ENCODE results near the gene CDH11.

The CDH11 gene

DNA sequence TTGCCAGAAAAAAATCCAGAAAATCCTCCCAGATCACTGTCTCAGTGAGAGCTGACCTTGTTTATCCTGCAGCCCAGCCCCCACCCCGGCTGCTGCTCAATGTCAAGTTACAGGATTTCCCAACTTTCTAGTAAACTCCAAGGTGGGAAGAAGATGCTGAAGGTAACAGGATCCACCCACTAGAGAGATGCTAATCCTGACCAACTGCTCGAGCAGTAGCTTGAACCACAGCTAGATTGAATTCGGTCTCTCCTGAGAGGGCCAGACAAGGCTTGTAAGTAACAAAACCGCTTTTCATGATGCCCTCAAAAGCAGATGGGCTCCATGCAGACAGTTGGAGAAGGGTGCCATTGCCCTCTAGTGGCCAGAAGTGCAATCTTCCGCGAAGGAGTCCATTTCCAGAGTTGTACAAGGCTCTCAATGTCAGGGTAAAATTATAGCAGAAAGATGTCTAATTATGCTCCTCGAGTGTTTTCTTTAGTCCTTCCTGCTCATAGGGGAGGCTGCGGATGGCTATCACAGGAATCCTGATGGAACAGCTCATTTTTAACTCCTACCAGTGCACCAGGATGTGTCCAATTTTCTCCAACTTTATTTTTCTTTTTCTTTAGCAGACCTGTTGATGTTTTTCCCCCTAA, 3.9 kb downstream of the CDH11 start:
- DNase-seq (ENCODE audit: low read depth in 3 of 3, low spot score in 1 of 3) = no peak

DNA sequence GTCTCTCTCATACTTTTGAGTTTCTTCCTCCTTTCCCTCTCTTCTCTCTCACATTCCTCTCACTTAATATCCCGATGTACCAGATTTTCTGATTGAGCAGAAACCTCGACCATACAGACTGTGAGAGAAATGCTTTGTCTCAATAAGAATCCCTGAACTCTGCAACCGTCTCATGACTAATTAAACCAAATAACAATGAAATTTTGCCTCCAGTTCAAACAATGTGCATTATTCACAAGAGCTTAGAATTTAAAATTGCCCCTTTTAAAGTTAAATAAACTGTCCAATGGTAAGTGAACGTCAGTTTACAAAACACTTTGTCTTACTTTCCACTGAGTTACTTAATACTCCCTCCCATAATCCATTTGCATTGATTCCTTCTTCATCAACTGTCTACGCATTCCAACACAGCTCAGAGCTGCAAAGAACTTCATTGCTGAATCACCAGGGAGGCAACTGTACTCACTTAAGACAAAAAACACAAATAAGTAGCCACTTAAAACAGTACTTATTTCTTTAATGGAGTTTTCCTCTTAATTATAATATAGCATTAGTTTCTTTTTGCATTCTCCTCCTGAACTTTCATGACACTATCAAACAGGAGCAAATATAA, 4.9 kb downstream of the CDH11 start:
- DNase-seq (ENCODE audit: low read depth in 3 of 3, low spot score in 1 of 3) = no peak

DNA sequence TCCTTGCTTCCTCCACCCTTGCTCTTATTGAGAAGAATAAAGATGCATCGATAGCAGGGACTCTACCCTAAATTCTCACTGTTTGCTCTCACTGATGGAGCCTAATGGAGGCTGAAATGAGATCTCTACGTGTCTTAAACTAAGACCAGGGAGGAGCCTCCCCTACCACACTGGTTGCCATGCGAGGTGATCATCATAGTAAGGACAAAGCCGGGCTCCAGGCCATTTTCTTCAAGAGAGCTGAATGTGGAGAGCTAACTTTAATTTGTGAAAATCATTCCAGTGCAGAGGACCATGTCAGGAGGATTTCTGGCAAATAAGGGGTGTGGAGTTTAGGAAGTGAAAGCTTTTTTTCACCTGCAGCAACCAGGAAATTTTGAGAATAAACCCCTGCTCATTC, 5.6 kb downstream of the CDH11 start:
- DNase-seq (ENCODE audit: low read depth in 3 of 3, low spot score in 1 of 3) = no peak

DNA sequence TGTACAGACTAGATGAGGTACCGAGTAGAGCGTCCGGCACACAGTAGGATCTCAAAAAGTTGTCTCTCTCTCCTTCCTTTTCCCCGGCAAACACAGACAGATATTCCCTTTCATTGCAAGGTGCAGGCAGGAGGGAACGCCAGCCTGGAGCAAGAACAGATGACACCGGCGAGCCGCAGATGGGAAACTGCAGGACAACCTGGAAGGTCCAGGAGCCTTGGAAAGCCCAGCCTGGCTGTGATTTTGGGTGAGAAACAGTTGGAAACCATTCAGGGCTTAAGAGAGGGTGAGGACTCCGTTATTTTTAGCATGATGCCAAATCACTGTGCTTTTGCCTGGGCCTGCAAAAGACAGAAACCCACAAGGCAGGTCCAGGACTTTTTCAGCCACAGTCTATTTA, 7.3 kb downstream of the CDH11 start:
- DNase-seq (ENCODE audit: low read depth in 3 of 3, low spot score in 1 of 3) = no peak

DNA sequence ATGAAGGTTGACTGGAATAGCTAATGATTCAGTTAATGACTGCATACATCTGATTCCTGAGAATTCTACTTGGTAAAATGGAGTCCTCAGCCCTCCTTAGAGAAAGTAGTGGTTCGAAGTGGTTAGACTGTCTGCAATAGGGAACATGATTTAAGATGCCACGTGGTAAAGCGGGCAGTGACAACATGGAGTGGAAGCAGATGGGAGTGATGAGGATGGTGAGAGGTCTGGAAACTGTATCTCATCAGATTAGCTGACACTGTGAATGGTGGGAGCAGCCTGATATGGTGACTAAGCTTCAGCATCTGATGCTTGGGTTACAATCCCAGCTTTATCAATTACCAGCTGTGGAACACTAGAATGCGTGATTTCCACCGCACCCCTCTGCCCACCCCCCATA, 8.4 kb downstream of the CDH11 start:
- DNase-seq (ENCODE audit: low read depth in 3 of 3, low spot score in 1 of 3) = no peak

DNA sequence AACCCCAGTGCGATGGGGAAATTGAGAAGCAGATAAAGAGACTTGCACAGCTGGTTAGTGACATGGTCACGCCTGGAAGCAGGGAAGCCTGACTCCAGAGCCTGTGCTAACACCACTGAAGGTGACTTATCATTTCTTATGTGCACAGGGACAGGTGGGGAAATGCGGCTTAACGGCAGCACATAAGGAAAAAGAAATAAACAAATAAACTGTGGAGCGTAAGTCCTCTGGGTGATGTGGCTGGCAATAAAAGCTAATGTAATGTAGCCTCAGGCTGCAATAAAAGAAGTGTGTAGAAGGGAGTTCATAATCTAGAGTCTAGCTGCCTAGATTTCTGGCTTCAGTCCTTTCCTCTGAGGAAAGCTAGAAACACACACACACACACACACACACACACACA, 10.6 kb downstream of the CDH11 start:
- no peak for DNase-seq (ENCODE audit: low read depth in 3 of 3, low spot score in 1 of 3)

DNA sequence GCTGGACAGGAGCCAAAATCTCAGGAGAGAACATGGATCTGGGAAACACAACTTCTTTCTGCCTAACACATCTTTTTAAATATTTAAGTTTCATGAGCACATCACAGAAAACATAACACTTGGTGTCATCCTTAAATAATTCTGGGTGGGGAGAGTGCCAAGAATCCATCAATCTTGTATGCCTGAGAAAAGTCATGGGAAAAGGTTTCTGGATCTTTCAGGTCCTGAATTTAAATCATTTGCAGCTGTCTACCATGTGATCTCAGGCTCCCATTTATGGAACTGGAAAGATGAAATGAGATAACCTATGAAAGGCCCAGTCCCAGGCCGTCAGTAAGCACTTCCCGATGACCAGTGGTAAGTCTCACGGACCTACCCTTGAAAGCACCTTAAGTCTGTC, 15.1 kb downstream of the CDH11 start:
- no peak for DNase-seq (ENCODE audit: low read depth in 3 of 3, low spot score in 1 of 3)

DNA sequence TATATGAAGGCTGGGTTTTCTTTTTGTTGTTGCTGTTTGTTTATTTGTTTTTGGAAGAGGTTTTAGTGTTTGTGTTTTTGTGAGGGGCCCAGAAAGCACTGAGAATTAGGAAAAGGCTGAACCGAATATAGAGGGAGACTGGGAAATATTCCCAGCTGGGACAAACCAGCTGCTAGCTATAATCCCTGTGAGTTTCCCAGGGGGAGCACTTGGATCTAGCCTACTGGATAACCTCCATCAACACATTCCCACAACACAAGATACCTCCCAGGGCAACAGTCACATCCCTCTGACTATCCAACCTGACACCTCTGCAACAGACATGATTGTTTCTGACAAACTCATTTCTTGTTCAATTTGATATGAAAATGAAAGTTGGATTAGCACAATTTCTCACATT, 16.7 kb downstream of the CDH11 start:
- no peak for DNase-seq (ENCODE audit: low read depth in 3 of 3, low spot score in 1 of 3)

DNA sequence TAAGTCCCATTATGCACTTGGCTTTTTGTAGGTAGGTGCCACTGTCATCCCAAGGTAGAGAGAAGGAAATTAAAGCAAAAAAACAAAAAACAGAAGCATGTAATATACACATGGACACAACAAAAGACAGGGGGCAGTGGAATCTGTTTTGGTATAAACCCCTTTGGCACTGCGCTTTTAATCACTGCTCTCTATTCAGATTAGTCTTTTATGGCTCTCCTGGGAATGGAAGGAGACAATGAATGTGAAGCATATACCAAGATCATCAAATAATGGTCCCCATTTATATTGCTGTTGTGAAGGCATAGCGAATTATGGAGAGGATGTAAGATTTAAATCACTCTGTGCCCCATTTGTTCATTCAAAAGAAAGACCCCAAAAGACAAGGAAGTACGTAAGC, 17.4 kb downstream of the CDH11 start:
- DNase-seq (ENCODE audit: low read depth in 3 of 3, low spot score in 1 of 3) = no peak

DNA sequence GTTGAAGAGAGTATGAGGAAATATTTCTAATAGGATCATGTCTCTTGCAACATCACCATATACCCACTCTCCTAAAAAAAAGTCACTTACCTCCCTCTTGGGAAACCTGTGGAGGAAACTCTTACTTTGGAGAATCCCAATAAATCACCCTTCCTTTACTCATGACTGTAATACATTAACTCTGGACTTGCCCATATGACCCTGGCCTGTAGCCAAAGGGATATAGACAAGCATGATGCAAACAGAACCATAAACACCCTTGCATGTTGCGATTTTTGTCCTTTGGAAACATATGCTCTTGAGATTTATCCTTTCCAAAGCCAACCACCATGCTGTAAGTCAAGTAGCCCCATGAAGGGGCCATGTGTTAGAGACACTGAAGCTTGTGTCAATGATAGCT, 19.5 kb downstream of the CDH11 start:
- DNase-seq (ENCODE audit: low read depth in 3 of 3, low spot score in 1 of 3) = no peak

DNA sequence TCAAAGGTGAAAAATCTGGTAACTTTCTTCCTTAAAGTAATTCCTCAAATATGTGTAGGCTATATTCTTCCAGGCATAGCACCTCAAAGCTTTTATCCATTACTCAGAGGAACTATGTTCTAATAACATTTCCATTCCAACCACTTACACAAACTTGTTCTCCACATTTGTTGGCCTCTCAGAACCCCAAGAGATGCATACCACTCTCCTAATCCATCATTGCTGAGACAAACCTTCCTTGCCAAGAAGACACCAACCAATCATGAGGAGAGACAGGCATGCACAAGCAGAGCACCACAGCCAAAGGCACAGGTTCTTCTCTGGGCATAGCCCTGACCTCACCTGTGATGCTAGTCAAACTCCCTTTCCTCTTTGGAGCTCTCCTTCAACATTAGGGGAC, 20.9 kb downstream of the CDH11 start:
- DNase-seq (ENCODE audit: low read depth in 3 of 3, low spot score in 1 of 3) = no peak

DNA sequence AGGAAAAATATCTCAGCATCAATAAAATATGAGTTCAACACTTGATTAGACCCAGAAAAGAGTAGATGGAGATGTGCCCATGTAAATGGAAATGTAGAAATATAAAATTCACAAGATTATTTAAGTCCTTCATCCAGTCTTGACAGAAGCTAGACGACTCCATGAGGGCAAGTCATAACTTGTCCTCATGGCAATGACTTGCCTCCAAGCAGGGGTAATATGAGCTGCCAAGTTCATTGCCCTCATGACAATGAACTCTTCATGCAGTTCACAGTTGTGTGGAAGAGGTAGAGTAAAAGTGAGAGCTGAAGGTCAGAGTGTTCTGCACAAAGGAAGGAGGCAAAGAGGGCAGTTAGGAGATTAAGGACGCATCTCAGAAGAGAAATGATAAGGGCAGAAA, 22.3 kb downstream of the CDH11 start:
- no peak for DNase-seq (ENCODE audit: low read depth in 3 of 3, low spot score in 1 of 3)

DNA sequence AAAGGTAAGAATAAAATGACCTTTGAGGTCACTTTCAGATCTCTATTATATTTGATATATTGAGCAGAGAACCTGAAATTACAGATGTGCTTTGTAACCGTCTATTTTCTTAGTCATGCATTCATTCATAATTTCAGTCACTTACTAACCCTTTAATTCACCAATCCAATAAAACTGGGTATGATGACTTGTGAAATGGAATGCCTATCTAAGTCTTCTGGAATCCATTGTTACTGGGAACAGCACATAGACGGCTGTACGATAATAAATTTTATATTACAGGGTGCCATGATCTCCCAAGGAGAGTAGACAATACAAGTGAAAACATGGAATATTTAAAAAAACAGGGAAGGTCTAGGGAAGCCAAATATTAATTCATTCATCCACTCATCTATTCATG, 22.9 kb downstream of the CDH11 start:
- no peak for DNase-seq (ENCODE audit: low read depth in 3 of 3, low spot score in 1 of 3)

DNA sequence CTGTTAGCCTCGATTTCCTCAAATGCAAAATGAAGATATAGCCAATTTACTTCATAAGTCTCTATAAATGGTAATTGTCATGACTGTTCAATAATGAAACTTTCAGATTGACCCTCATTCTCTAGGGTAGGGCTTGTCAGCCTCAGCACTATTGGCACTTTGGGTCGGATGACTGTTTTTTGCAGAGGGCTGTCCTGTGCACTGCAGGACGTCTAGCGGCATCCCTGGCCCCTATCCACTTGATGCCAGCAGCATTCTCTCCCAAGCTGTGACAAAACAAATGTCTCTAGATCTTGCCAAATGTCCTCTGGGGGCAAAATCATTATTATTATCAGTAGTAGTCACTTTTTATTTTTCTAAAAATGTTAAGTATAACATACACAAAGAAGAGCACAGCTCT, 24.6 kb downstream of the CDH11 start:
- no peak for DNase-seq (ENCODE audit: low read depth in 3 of 3, low spot score in 1 of 3)

DNA sequence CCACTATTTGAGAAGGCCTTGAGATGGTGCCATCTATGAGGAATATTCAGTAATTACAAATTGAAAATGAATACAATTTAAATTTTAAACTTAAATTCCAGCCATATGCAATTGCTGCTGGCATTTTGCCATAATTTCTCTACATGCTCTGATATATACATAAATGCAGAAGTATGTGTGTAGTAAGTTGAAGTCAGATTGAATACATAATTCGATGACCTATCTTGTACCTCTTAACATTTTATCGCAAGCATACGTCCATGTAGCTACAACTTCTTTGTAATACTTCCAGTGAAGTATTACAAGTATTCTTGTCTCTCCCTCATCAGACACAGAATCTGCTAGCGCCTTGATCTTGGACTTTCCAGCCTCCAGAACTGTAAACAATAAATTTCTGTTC, 26.0 kb downstream of the CDH11 start:
- DNase-seq (ENCODE audit: low read depth in 3 of 3, low spot score in 1 of 3) = no peak

DNA sequence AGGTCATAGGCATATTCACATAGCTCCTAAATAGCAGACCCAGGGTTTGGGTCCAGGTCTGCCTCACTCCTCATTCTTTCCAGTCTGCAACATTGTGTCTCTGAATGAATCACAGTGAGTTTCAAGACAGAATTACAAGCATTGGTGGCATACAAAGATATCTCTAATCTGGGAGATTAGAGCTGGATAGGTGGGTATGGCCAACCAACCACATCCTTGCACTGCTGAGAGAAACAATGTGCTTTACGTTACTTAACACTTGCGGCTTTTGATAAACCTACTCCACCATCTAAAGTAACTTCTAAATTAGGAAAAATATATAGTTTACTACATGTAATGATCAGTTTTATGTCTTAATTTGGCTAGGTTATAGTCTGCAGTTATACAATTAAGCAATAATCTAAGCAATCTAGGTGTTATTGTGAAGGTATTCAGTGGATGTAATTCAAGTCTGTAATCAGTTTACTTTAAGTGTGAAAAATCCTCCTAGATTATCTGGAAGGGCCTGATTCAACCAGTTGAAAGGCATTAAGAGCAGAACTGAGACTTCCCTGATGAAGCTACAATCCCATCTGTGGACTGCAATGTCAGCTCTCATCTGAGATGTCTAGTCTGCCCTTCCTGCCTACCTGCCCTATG, 26.7 kb downstream of the CDH11 start:
- no peak for DNase-seq (ENCODE audit: low read depth in 3 of 3, low spot score in 1 of 3)

DNA sequence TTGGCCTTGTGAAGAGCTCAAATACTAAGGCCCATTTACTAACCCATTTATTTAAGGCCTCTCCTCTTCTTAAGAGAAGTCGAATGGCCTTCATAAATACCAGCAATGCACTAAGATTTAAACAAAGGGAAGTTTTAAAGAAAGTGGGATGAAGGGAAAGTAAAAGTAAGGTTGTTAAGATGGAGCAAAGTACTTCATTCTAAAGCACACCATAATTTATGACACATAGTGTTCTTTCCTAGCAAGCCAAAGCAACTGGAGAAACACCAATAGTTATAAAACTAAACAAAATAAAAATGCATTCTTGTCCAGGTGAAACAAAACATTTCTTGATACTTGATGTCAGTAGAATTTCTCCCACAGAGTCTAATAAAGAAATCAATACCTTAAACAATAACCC, 27.9 kb downstream of the CDH11 start:
- no peak for DNase-seq (ENCODE audit: low read depth in 3 of 3, low spot score in 1 of 3)

DNA sequence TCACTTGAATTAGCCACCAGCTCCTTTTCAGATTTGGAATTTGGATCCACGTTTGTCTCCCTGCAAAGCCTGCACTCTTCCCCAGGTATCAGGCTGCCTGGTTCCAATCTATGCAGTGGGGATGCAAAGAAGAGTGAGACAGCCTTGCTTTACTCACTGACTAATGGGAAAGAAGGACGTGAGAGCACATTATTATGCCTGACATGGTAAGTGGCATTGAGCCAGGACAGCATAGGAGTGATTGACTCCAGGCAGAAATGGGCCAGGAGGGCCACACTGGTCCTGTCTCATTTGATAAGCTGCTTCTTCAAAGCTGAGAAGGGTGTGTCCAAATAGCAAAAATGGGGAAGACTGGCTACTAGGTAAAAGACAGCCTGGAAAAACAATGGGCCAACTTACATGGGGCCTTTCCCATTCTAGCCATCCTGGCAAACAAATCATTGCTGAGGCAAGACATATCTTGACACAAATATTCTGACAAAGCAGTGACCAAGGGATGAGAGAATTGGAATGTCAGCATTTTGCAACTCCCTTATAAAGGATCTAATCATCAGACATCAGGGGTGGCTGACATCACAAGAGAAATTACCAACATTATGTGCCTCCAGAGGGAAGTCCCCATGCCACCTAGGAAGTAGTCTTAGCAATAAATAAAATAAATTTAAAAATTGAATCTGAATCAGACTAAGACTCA, 38.6 kb downstream of the CDH11 start:
- no peak for DNase-seq (ENCODE audit: low read depth in 3 of 3, low spot score in 1 of 3)

DNA sequence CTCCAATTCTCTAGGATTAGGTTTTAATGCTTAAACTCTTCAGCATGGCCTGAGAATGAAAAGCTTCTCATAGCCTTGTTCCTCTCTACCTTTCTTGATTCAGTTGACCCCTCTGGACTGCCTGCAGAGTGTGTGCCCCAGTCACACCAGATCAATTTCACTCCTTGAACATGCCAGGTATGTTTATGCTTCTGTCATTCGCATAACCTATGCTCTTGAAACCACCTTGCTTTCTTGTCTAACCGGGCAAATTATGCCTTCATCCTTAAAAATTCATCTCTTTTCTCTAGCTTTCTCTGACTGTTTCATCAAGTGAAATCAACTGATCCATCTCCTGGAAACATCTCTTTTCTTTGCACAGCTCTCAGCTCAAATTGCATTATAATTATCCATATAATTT, 42.3 kb downstream of the CDH11 start:
- no peak for DNase-seq (ENCODE audit: low read depth in 3 of 3, low spot score in 1 of 3)

DNA sequence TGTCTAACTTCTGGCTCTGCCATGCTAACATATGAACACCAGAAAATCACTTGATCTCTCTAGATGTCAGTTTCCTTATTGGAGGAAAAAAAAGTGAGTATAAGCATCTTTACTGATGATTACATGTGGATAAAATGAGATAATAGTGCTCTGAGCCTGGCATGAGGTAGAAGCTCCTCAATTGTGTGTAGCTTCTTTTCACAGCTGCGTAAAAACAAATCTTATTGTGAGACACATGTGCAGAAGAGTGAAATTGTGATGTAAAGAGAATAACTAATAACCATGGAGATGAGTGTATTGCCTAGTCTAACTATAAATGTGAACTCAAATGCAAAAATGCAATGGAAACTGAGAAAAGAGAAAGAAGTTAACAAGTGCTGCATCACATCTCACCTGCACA, 44.7 kb downstream of the CDH11 start:
- DNase-seq (ENCODE audit: low read depth in 3 of 3, low spot score in 1 of 3) = no peak

DNA sequence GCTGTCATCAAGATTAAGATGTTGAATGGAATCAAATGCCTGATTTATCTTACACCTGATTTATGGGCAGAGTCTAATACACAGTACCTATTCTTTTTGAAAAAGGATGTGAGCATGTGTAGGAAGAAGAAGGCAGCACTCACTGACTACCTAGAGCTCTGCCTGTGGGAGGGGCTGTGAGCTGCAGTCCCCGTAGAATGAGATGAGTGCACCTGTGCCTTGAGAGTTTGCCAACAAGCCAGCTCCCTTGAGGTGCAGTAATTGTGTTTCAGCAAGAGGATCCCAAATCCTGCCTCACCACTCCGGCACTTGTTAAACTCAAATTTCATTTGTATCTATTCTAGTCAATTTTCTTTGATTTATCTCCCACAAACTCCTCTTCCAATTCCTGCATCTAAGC, 46.0 kb downstream of the CDH11 start:
- DNase-seq (ENCODE audit: low read depth in 3 of 3, low spot score in 1 of 3) = no peak
